GM19452 (cell line): Measurements from ENCODE around the gene TEX2.

Experiments
- ATAC-seq: cut with Tn5 transposase; IDR thresholded peaks from one replicate; pipeline ENCODE4 v1.9.1; 2021; ENCODE audit not compliant: unreplicated experiment

TEX2 gene

DNA sequence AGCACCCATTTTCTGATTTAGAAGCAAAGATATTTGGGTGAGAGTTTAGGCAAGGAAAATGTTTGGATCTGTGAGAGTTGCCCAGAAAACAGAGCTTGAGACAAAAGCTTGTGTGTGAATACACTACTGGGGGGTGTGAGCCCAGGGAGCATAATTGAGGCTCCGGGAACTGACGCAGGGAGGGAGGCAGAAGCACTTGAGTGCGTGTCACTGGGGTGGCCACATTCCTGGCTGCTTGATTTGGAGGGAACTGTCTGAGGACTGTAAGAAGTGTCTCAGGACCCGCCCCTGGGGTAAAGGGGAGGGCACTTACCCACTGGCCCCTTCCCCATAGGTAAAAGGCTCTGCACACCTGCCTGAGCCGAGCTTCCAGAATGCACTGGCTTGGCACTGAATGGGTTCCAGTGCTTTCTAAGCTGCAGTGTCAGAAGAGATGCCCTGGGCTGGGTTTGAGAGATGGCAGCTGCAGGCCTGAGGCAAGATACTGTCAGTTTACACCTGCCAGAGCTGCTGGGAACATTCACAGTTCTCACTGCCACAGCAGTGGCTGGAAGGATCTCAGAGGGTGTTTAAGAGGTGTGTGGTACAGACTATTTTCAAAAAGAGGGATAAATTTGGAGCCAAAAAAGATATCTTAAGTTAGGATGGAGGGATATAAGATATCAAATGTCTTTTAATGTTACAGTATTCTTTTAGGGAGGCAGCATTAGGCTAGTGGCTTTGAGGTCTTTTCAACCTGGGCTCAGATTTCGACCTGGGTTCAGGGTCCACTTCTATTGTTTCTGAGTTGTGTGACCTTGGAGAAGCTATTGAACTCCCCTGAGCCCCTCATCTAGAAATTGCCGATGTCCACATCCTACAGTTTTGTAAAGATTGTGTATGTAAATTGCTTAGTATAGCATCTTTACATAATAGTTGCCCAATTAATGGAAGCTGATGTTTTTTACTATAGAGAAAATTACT, 6.9 kb upstream of the TEX2 start:
- ATAC-seq = no peak

DNA sequence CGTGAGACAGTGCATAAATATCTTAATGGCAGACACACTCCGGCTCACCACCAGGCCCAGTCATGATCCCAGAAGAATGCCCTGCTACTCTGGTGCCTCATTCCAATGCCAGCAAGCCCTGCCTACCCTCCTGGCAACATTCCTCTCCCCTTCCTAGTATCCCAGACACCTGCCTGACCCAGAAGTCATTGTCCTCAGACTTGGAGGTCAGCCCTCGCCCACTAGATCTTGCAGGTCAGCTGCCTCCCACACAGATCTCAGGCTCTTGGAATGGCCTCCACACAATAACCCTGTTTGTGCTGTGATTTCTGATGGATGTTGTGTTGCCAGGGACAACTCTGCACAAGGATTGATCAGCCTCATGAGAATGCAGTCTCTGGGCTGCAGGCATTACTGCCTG, 1.8 kb upstream of the TEX2 start:
- no peak for ATAC-seq

DNA sequence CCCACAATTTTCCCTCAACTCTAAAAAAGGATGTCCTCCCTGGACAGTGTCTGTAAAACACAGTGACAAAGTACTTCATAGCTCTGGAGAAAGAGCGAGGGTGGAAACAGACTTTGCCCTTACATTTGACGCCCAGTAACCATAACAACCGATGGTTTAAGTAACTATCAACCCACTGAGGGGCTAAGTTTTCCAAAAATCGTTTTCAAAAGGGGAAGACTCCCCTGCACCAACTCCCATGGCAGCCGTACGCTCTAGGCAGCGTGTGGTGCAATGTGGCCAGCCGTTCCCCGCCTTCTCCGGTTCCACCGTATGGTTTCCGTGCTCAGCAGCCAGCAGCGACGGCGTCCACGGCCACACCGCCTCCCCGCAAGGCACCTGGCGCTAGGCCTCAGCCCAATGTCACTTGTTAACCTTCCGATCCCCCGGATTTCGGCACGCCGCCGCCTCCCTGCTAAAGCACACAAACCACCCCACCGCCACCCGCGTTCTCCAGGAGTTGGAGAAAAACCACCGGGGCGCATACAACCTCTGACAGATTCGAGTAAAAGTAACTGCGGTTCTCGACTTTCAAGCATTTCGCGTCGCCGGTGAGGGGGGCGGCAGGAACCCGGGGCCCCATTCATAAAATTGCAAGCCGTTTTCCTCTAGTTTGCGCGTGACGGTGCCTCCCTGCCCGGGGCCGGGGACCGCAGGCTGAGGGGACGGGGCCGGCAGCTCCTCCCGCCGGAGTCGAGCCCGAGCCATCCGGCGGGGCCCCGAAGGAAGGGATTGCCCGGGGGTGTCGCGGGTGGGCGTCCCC, 661 bp downstream of the TEX2 start:
- ATAC-seq = peak; percentile 30

DNA sequence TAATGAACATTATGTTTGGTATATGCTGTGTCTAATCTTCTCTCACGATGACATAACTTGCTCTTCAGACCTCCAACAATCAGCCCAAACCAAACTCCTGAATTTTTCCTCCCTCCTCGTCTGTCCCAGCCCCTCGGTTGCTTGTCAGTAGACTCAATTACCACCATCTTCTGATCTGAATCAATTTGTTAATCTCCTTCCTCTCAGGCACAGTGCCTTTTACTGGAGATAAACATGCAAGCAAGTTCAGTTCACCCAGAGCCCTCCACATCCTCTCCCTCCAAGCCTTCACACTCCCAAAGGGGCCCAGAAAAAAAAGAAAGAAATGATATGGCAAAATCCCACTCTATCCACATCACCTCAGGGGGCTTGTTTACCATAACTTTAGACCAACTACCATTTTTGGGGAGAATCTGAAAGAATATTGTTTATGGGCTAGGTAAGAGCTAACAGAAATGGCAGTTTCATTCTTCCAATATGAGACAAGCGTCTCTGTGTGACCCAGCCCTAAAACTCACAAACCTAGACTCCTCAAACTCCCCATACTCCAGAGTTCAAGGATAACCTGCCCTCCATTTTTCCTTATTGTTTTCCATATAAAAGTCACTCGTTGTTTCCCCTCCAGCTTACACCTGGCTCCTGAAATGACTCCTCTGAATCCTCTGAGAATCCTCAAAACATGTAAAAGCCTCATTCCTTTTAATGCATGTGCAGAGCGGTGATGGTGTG, 1.5 kb downstream of the TEX2 start:
- no peak for ATAC-seq

DNA sequence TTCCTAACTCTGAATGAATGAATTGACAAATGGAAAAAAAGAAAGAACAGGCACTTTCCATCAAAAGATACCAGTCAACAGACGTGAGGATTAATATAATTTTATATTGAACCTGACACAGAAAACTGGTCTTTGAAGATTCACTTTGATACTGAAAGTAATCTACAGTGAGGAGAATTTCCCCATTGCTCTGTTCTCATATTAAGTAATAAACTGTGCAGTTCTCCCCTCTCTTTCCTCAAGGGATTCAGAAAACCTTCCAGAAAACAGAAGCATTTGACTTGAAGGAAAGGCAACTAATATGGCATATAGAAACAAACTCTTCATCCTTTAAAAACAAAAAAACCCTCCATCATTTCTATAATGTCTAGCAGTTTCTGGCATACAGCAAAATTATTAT, 2.2 kb downstream of the TEX2 start:
- no peak for ATAC-seq

DNA sequence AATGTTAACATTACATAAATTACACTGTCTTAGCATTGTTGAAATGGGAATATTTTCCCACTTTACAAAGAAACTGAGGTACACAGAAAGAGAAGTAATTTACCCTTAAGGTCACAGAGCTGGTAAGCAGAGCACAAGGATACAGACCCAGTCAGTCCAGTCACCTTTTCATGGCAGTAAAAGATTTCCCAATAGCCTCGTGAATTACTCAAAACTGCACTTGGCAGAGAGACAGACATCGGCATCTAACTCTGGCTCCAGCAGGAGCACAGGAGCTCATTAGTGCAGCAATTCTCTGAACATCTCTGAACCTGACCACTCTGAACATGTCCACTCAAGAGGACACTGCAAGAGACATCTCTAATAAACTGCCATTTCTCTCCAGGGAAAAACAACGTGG, 3.1 kb downstream of the TEX2 start:
- ATAC-seq = no peak

DNA sequence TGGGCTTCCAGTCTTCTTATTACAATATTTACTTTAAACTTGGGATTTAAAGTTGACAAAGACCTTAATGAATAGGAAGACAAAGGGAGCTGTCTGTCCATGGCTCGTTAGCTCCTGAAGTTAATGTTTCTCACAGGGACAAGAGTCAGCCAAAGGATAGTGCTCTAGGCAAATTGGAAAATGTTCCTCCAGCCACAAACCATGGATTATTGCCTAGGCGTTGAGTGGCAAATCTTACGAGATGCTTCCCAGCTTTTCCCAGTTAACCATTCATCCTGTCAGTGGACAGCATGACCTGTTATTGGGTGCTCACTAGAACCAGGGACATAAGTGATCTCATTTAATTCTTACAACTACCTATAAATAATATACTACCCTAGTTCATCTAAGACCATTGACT, 3.6 kb downstream of the TEX2 start:
- no peak for ATAC-seq

DNA sequence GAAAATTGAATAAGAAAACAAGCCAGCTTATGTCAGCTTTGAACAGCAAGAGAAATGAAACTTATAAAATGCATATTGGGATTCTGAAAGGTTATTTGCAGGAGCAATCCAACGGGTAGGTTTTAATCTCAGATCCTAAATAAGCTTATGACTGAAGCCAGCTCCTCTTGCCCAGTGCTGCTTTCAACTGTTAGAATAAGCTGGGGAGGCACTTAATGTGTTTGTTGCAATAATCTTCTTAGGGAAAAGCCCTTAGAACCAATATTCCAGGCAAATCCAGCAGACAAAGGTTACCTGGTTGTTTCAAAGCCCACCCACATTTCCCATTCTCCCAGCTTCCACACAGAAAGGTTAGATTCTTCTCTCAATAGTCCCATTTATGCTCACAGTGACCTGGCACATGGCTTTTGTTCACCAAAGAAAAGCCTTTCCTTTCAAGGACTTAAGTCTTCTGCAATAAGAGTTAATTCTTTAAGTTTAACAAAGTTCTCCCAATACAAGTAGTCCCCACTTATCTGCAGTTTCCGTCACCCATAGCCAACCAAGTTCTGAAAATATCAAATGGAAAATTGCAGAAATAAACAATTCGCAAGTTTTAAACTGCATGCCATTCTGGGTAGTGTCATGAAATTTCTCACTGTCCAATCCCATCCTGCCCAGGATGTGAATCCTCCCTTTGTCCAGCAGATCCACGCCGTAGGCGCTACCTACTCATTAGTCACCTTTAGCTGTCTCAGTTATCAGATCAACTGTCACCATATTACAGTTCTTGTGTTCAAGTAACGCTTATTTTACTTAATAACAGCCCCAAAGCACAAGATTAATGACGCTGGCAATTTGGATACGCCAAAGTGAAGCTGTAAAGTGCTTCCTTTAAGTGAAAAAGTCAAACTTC, 5.9 kb downstream of the TEX2 start:
- no peak for ATAC-seq

DNA sequence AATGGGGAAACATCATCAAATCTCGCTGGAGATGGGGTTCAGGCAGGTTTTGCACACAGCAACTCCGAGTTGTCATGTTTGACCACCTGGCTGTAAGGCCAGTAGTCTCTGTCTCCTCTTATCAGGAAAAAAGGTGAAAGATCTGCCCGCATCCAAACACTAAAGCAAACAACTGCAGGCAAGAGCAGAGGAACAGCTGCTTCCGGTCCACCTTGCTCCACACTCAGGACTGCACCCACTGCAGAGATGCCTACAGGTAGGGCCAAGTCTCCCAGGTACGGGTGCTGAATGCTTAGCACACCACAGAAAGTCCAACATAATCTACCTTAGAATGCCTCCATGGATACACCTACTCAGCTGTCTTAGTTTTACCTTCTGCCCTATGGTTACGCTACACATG, 7.3 kb downstream of the TEX2 start:
- ATAC-seq = no peak

DNA sequence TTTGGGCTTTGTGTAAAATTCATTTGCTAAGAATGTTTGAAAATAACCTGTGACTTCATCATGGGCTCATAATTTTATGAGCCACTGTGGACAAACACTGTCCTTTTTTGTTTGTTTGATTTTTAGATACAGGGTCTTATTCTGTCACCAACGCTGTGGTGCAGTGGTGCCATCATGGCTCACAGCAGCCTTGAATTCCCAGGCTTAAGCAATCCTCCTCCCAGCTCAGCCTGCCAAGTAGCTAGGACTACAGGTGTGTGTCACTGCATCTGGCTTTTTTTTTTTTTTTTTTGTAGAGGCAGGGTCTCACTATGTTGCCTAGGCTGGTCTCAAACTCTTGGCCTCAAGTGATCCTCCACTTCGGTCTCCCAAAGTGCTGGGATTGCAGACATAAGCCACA, 8.3 kb downstream of the TEX2 start:
- ATAC-seq = no peak

DNA sequence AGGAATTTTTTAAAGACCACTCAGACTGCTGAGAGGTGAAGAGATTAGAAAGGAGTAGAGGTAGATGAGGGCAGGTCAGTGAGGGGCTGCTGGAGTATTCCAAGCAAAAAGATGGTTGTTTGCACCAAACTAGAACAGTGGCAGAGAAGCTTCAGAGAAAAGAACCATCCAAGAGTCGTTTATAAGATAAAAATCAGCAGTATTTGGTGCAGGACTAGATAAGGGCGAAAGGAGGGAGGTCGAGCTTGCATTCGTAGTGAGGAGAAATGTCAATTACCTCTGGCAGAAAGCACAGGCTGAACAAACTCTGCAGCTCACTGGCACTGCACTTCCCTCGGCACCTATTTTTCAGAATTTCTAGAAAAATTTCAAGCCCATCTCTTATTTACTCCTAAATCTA, 9.6 kb downstream of the TEX2 start:
- ATAC-seq = no peak

DNA sequence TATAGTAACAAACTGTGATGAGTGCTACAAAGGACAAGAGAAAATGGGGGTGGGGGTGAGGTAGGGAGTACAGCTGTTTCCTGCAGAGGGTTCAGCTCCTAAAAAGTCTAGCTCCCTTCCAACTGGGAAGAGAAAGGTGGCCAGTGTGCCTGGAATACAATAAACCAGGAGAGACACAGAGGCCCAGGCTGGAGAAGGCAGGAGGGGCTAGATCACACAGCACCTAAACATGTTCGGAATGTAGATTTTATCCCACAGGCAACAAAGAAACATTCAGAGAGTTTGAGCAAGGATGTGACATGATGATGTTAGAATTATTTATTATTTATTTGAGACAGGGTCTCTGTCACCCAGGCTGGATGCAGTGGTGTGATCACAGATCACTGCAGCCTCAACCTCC, 10.2 kb downstream of the TEX2 start:
- ATAC-seq = no peak

DNA sequence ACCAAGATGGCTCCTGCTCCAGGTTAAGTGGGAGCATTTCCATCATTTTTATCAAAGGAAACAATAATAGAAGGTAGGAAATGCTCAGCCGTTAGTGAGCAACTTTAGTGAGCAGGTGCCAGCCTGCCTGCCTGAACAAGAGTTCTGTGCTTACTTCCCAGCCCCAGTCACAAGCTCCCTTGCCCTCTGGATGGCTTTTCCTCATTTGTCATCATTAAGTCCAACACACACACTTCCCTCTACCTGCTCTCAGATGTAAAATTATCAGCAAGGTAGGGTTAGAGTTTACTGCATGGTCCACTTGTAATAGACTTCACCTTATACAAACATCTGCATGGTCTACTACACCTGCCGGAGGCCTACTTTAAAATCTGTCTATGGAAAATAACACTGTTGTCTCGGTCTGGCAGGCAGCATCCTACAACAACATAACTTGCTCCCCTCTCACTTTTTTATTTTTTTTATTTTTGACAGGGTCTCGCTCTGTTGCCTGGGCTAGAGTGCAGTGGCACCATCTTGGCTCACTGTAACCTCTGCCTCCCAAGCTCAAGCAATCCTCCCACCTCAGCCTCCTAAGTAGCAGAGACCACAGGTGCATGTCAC, 12.7 kb downstream of the TEX2 start:
- no peak for ATAC-seq

DNA sequence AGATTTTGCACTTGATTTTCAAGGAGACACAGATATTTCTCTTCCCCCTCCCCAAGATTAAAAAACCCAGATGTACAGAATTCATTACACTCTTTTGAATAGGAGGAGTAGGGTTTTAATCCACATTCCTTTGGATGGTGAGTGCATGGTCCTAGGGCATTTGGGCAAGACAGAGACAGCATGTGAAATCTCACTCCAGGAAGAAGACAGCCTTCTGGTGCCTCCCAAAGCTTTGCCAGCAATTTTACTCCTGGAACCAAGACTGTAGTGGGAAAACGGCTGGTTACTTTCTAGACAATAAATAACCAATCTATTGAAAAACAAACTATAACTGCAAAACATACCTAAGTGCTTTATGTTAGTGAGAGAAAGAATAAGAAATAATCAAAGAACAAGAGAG, 15.2 kb downstream of the TEX2 start:
- no peak for ATAC-seq

DNA sequence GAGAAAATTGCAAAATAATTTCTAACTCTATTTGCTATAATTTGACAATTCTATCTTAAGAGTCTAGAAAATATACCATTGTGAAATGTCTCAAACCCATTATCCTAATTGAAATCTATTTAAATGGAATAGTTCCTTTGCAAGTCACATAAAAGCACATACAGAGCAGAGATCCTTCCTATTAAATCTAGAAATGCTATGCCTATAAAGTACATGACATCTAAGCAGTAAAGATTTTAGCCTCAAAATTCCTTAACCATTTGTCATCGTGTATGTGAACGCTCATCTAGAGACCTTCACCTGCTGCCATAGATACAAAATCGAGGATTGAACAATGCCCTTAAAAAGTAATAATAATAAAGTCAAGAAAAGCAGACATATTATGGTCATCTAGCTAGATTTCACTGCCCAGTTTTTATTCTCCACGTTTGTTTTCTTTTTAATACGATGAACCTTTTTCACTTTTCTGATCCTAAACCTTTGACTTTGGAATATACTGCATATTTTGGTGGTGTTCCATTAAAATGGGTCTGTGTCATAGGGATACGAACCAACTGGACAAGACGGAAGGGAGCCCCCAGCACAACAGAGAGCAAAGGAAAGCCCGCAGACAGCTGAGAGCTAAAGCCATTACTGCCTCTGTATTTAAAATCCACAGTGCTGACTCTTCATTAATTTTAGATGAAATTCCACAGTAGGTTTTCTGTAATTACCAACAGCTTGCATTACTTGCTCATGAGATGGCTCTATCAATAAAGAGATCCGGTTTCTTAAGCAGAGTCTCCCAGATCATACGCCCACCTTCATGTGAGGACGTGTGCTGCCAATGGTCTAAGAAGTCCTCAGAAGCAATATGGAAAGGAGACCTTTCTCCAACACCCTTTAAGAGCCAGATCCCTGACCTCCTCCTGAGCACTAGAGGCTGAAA, 17.6 kb downstream of the TEX2 start:
- no peak for ATAC-seq

DNA sequence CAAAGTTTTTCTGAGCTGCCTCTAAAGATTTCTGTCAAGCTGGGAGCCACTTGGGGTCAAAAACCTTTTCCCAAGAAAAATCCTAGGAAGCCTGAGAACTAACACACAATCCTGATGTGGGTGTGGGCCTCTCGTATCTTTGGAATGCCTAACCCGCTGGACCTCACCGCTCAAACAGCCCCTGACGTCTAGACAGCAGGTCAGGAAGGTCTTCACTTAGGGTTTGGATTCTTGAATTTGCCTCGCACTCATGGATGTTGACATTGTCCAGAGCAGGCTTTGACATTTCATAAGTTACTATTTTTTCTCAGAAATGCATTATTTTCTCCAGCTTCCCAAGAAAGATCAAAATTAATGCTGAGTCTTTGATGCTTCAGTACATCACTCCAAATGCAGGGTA, 18.9 kb downstream of the TEX2 start:
- ATAC-seq = no peak

DNA sequence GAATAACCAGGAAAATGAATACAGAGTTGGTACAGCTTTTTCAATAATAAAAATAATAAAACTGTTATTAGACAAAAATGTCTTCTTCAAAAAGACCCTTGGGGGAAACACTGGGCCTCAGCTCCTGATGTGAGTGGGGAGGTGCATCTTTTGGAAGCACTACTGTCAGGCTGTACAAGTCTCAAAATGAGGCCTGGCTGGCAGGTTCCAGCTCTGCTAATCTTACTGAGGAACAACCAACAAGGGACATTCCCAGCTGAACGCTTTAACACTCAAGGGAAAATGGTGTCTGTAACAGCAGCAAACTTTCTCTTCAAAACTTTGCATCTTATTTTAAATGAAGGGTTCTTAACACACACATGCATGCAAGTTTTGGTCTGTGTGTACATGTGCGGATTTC, 19.7 kb downstream of the TEX2 start:
- ATAC-seq = no peak

DNA sequence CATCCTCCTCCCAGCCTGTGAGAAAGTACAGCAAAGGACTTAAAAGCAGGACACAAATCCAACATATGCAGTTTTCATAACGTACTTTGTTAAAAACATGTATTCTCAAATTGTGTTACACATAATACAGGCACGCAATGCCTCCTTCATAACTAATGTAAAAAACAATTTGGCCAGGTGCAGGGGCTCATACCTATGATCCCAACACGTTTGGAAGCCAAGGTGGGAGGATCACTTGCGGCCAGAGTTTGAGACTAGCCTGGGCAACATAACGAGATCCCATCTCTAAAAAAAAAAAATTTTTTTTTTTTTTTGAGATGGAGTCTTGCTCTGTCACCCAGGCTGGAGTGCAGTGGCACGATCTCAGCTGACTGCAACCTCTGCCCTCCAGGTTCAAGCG, 20.4 kb downstream of the TEX2 start:
- no peak for ATAC-seq

DNA sequence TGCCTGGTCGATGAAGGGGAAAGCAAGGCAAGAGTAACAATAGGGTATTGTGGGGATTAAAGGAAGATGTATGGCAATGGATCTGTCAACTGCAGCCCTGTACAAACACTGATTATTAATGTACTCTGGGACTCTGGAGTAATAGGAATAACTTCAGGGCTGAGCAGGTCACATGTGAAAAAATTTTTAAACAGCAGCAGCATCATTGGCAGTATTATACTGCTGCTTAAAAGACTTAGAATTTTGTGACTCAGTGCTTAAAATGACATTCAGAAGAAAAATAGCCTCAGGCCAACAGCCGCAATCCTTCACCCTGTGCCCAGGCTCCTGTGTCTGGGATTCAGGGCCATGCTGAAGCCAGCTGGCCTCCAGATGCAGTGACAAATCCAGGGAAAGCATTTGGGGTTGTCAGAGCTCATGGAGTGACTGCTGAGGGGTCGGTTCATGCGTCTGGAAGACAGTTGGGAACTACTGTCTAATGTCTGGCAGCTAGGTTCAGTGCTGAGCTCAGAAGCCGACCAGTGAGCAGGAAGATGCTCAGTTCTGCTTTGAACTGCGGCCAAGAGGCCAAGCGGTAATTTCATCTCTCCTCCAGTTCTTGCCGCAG, 22.2 kb downstream of the TEX2 start:
- ATAC-seq = no peak
